ENCODE results near the gene ZBTB5.

GRCh38 chr9:37486616-37487548 is 21.6 kb upstream of the ZBTB5 start:
- TF ChIP-seq CTCF (CRISPR knock-in tag; IDR thresholded peaks at IDR 0.05), result no peak
- no peak for TF ChIP-seq ZNF777 (CRISPR knock-in tag; IDR thresholded peaks at IDR 0.05)
- TF ChIP-seq, protein P1, sequence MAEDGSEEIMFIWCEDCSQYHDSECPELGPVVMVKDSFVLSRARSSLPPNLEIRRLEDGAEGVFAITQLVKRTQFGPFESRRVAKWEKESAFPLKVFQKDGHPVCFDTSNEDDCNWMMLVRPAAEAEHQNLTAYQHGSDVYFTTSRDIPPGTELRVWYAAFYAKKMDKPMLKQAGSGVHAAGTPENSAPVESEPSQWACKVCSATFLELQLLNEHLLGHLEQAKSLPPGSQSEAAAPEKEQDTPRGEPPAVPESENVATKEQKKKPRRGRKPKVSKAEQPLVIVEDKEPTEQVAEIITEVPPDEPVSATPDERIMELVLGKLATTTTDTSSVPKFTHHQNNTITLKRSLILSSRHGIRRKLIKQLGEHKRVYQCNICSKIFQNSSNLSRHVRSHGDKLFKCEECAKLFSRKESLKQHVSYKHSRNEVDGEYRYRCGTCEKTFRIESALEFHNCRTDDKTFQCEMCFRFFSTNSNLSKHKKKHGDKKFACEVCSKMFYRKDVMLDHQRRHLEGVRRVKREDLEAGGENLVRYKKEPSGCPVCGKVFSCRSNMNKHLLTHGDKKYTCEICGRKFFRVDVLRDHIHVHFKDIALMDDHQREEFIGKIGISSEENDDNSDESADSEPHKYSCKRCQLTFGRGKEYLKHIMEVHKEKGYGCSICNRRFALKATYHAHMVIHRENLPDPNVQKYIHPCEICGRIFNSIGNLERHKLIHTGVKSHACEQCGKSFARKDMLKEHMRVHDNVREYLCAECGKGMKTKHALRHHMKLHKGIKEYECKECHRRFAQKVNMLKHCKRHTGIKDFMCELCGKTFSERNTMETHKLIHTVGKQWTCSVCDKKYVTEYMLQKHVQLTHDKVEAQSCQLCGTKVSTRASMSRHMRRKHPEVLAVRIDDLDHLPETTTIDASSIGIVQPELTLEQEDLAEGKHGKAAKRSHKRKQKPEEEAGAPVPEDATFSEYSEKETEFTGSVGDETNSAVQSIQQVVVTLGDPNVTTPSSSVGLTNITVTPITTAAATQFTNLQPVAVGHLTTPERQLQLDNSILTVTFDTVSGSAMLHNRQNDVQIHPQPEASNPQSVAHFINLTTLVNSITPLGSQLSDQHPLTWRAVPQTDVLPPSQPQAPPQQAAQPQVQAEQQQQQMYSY (CRISPR knock-in tag; IDR thresholded peaks at IDR 0.05), result no peak
- no peak for TF ChIP-seq ZNF776 (CRISPR knock-in tag; IDR thresholded peaks at IDR 0.05)
- TF ChIP-seq HCFC1 (IDR thresholded peaks at IDR 0.05; ENCODE audit: low read depth, low read length), result no peak
- no peak for TF ChIP-seq CHD2 (IDR thresholded peaks at IDR 0.05; ENCODE audit: low read depth, low read length)
- TF ChIP-seq, protein P2, sequence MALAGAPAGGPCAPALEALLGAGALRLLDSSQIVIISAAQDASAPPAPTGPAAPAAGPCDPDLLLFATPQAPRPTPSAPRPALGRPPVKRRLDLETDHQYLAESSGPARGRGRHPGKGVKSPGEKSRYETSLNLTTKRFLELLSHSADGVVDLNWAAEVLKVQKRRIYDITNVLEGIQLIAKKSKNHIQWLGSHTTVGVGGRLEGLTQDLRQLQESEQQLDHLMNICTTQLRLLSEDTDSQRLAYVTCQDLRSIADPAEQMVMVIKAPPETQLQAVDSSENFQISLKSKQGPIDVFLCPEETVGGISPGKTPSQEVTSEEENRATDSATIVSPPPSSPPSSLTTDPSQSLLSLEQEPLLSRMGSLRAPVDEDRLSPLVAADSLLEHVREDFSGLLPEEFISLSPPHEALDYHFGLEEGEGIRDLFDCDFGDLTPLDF (CRISPR knock-in tag; IDR thresholded peaks at IDR 0.05), result no peak
- TF ChIP-seq ZMAT5 (CRISPR knock-in tag; IDR thresholded peaks at IDR 0.05; ENCODE audit: borderline replicate concordance, low read depth), result no peak
- no peak for TF ChIP-seq ZSCAN29 (CRISPR knock-in tag; conservative IDR thresholded peaks at IDR 0.05)
- TF ChIP-seq ATF2 (CRISPR knock-in tag; IDR thresholded peaks at IDR 0.05), result no peak
- no peak for TF ChIP-seq ZNF235 (CRISPR knock-in tag; IDR thresholded peaks at IDR 0.05; ENCODE audit: borderline replicate concordance)
- no peak for TF ChIP-seq ZNF552 (CRISPR knock-in tag; IDR thresholded peaks at IDR 0.05; ENCODE audit: borderline replicate concordance)
- no peak for TF ChIP-seq FOSL1 (CRISPR knock-in tag; IDR thresholded peaks at IDR 0.05; ENCODE audit: borderline replicate concordance)
- TF ChIP-seq KDM1A (CRISPR knock-in tag; IDR thresholded peaks at IDR 0.05), result no peak

Data from HepG2 (cell line).